ENCODE measurements around the gene FAXC.

DNA sequence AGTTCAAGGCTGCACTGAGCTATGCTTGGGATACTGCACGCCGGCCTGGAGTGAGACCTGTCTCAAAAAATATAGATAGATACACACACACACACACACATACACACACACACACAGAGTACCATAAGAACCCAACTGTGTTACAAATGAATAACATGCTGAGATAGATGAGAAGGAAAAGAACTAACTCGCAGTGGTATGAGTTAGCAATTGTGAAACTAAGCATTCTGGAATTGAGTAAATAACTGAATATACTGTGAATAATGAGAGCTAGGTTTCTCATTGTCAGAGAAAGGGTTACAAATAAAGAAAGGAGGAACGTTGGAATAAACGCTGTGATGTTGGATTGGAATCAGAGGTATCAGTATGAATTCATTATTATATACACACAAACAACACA, 14.6 kb upstream of the FAXC start:
- TF ChIP-seq EZH2 (conservative IDR thresholded peaks at IDR 0.05; ENCODE audit: low read depth, low read length) (no peak), PCBP1 (IDR thresholded peaks at IDR 0.05; ENCODE audit: borderline replicate concordance, low read depth, low read length) (no peak), ZNF775 (CRISPR knock-in tag; IDR thresholded peaks at IDR 0.05; ENCODE audit: borderline replicate concordance) (no peak), STAT5B (CRISPR knock-in tag; IDR thresholded peaks at IDR 0.05) (no peak), HOXA7 (CRISPR knock-in tag; IDR thresholded peaks at IDR 0.05) (no peak), TSC22D2 (CRISPR knock-in tag; IDR thresholded peaks at IDR 0.05; ENCODE audit: borderline replicate concordance) (no peak), POLR2AphosphoS2 (IDR thresholded peaks at IDR 0.05; ENCODE audit: low read depth, low read length) (no peak), CBX5 (CRISPR knock-in tag; IDR thresholded peaks at IDR 0.05; ENCODE audit: borderline replicate concordance) (no peak), YY1 (IDR thresholded peaks at IDR 0.05; ENCODE audit: insufficient read depth, insufficient replicate concordance, low read depth, low read length) (no peak), HDAC6 (IDR thresholded peaks at IDR 0.05; ENCODE audit: low read depth, low read length) (no peak), ZNF788 (CRISPR knock-in tag; IDR thresholded peaks at IDR 0.05; ENCODE audit: borderline replicate concordance) (no peak), GFI1 (CRISPR knock-in tag; IDR thresholded peaks at IDR 0.05; ENCODE audit: borderline replicate concordance) (no peak), CREB1 (IDR thresholded peaks at IDR 0.05) (no peak), CREB1 (CRISPR knock-in tag; IDR thresholded peaks at IDR 0.05) (no peak)
- TF ChIP-seq, protein P1, sequence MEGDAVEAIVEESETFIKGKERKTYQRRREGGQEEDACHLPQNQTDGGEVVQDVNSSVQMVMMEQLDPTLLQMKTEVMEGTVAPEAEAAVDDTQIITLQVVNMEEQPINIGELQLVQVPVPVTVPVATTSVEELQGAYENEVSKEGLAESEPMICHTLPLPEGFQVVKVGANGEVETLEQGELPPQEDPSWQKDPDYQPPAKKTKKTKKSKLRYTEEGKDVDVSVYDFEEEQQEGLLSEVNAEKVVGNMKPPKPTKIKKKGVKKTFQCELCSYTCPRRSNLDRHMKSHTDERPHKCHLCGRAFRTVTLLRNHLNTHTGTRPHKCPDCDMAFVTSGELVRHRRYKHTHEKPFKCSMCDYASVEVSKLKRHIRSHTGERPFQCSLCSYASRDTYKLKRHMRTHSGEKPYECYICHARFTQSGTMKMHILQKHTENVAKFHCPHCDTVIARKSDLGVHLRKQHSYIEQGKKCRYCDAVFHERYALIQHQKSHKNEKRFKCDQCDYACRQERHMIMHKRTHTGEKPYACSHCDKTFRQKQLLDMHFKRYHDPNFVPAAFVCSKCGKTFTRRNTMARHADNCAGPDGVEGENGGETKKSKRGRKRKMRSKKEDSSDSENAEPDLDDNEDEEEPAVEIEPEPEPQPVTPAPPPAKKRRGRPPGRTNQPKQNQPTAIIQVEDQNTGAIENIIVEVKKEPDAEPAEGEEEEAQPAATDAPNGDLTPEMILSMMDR (CRISPR knock-in tag; IDR thresholded peaks at IDR 0.05) = no peak
